HepG2 (cell line): ENCODE measurements around the gene DPY30. TPM values are rescaled to one million over a fixed set of nuclear protein-coding genes. Genes with fewer than 3 reads are reported as not detected.

Experiments
- ARID5B ChIP-seq: IDR thresholded peaks from 2 replicates; pipeline ENCODE4 v1.4.0; 2020; ENCODE audit warnings: mild to moderate bottlenecking, missing genetic modification reagents
- BRF2 ChIP-seq: sonication (generic); formaldehyde crosslinking; IDR thresholded peaks from 2 replicates; pipeline ENCODE4 v1.8.1; 2022; ENCODE audit warnings: mild to moderate bottlenecking, missing genetic modification reagents
- CEBPB ChIP-seq: IDR thresholded peaks from 2 replicates; pipeline ENCODE4 v1.6.1; 2011; ENCODE audit warnings: low read depth, low read length, improper control_type of control experiment, borderline replicate concordance
- CREB1 ChIP-seq, 2 experiments: fragments of 450-650 bp in 1 of 2; IDR thresholded peaks; 2 replicates each; pipeline ENCODE4 v1.6.1; 2016 to 2017; ENCODE audit warnings: control low read depth in 1 of 2, mild to moderate bottlenecking in 1 of 2, missing compliant biosample characterization in 1 of 2, missing genetic modification characterization in 1 of 2
- FOXP4 ChIP-seq: sonication (generic); formaldehyde crosslinking; IDR thresholded peaks from 2 replicates; pipeline ENCODE4 v1.4.0; 2020; ENCODE audit warnings: missing genetic modification reagents
- MBNL3 ChIP-seq: fragments of 250-450 bp; sonication (Bioruptor Pico); conservative IDR thresholded peaks from 2 replicates; pipeline ENCODE4 v1.8.0; 2022; ENCODE audit warnings: mild to moderate bottlenecking, inconsistent platforms
- MIER3 ChIP-seq: IDR thresholded peaks from 2 replicates; pipeline ENCODE4 v1.6.1; 2016; ENCODE audit warnings: missing compliant biosample characterization, borderline replicate concordance
- NR2F6 ChIP-seq, 2 experiments: IDR thresholded peaks; 2 replicates each; pipeline ENCODE4 v1.6.1; 2016; ENCODE audit warnings: antibody characterized with exemption in 1 of 2, mild to moderate bottlenecking in 1 of 2
- RARA ChIP-seq: IDR thresholded peaks from 2 replicates; pipeline ENCODE4 v1.6.1; 2016; ENCODE audit warnings: missing genetic modification reagents, missing compliant biosample characterization
- RNF2 ChIP-seq: fragments of 450-650 bp; conservative IDR thresholded peaks from 2 replicates; pipeline ENCODE4 v1.6.1; 2016; ENCODE audit warnings: low read depth
- SOX13 ChIP-seq, 3 experiments: fragments of 450-650 bp in 1 of 3; sonication (generic) in 1 of 3; formaldehyde crosslinking in 1 of 3; IDR thresholded peaks in 2 of 3; conservative IDR thresholded peaks in 1 of 3; 2 replicates each; pipeline versions ENCODE4 v1.5.0 to v1.6.1; 2016 to 2020; ENCODE audit warnings: antibody characterized with exemption in 1 of 3, mild to moderate bottlenecking in 1 of 3, missing compliant biosample characterization in 1 of 3, missing genetic modification reagents in 1 of 3, moderate library complexity in 1 of 3
- SOX6 ChIP-seq, 2 experiments: fragments of 450-650 bp in 1 of 2; sonication (generic) in 1 of 2; formaldehyde crosslinking in 1 of 2; IDR thresholded peaks; 2 replicates each; pipeline versions ENCODE4 v1.4.0 to v1.6.1; 2017 to 2020; ENCODE audit warnings: antibody characterized with exemption in 1 of 2, mild to moderate bottlenecking in 1 of 2, missing genetic modification reagents in 1 of 2
- TAF1 ChIP-seq: sonication (generic); formaldehyde crosslinking; IDR thresholded peaks from 2 replicates; pipeline ENCODE4 v1.4.0; 2020; ENCODE audit warnings: missing genetic modification reagents
- ZBTB20 ChIP-seq: sonication (generic); formaldehyde crosslinking; IDR thresholded peaks from 2 replicates; pipeline ENCODE4 v1.8.1; 2023; ENCODE audit warnings: missing genetic modification reagents, low read depth, mild to moderate bottlenecking, borderline replicate concordance
- ZBTB43 ChIP-seq: sonication (generic); formaldehyde crosslinking; conservative IDR thresholded peaks from 2 replicates; pipeline ENCODE4 v1.4.0; 2020; ENCODE audit warnings: missing genetic modification reagents
- ZFP36L2 ChIP-seq: sonication (generic); formaldehyde crosslinking; IDR thresholded peaks from 2 replicates; pipeline ENCODE4 v1.4.0; 2020; ENCODE audit warnings: missing genetic modification reagents
- ZMYM4 ChIP-seq: sonication (generic); formaldehyde crosslinking; IDR thresholded peaks from 2 replicates; pipeline ENCODE4 v1.8.1; 2023; ENCODE audit warnings: mild to moderate bottlenecking, missing genetic modification reagents
- ZNF451 ChIP-seq: sonication (generic); formaldehyde crosslinking; IDR thresholded peaks from 2 replicates; pipeline ENCODE4 v1.5.0; 2020; ENCODE audit warnings: mild to moderate bottlenecking, missing genetic modification reagents
- ZNF605 ChIP-seq: sonication (generic); formaldehyde crosslinking; IDR thresholded peaks from 2 replicates; pipeline ENCODE4 v1.8.0; 2022; ENCODE audit warnings: mild to moderate bottlenecking, missing genetic modification reagents
- ZNF709 ChIP-seq: sonication (generic); formaldehyde crosslinking; IDR thresholded peaks from 2 replicates; pipeline ENCODE4 v1.5.0; 2020; ENCODE audit warnings: mild to moderate bottlenecking, missing genetic modification reagents
- ZNF749 ChIP-seq: sonication (generic); formaldehyde crosslinking; IDR thresholded peaks from 2 replicates; pipeline ENCODE4 v1.8.0; 2022; ENCODE audit warnings: mild to moderate bottlenecking, missing genetic modification reagents, moderate library complexity, borderline replicate concordance
- ZSCAN9 ChIP-seq: IDR thresholded peaks from 2 replicates; pipeline ENCODE4 v1.6.1; 2016; ENCODE audit warnings: borderline replicate concordance
- polyA plus RNA-seq, 8 experiments: library from polyadenylated mRNA; depleted of rRNA in 3 of 8; stranded (reverse) in 7 of 8; unstranded in 1 of 8; fragments of >200 nt; fragmentation: Illumina TruSeq in 4 of 8; extraction: Trizol in 4 of 8; gene quantifications; 2 replicates each; pipeline versions ENCODE4 v1.2.1 to v1.2.3, GENCODE V29; 2011 to 2016; ENCODE audit warnings: low read depth in 4 of 8, missing spikeins in 1 of 8, mixed read lengths in 1 of 8; ENCODE audit not compliant: insufficient read depth in 1 of 8
- total RNA-seq, 5 experiments: library from RNA; depleted of rRNA; stranded (reverse); fragments of >200 nt; fragmentation: Illumina TruSeq; extraction: Trizol; gene quantifications; 2 replicates each; pipeline ENCODE4 v1.2.3, GENCODE V29; 2016; ENCODE audit warnings: low read depth in 1 of 5

Gene DPY30
- total and polyA plus RNA-seq, 2 of the 13 experiments (the other 11 are each of a cell fraction or from before 2014, with no cell fraction given) = 98.1 to 118 TPM

- peak; percentile 65 for TF ChIP-seq ARID5B (CRISPR knock-in tag)
- no peak for TF ChIP-seq CREB1 (IDR thresholded peaks at IDR 0.05)
- TF ChIP-seq CREB1 (CRISPR knock-in tag; IDR thresholded peaks at IDR 0.05) = 0 out of 2 replicates have a peak, but pooled peaks have one; percentile 14
- 0 out of 2 replicates have a peak, but pooled peaks have one; percentile 30 for TF ChIP-seq ZNF605 (CRISPR knock-in tag)
- no peak for TF ChIP-seq ZFP36L2 (CRISPR knock-in tag)
- no peak for TF ChIP-seq ZNF749 (CRISPR knock-in tag)
- peak; percentile 64 for TF ChIP-seq FOXP4
- no peak for TF ChIP-seq SOX6 (IDR thresholded peaks at IDR 0.05)
- peak; percentile 89 for TF ChIP-seq SOX6 (CRISPR knock-in tag; IDR thresholded peaks at IDR 0.05)
- no peak for TF ChIP-seq ZNF451 (CRISPR knock-in tag)
- 0 out of 2 replicates have a peak, but pooled peaks have one; percentile 6 for TF ChIP-seq RARA (CRISPR knock-in tag)
- no peak for TF ChIP-seq ZBTB43 (CRISPR knock-in tag)
- peak; percentile 73; the same call in 1 of the 2 replicates for TF ChIP-seq CEBPB
- TF ChIP-seq MIER3 (CRISPR knock-in tag) = no peak
- TF ChIP-seq ZNF709 = no peak
- no peak for TF ChIP-seq MBNL3
- no peak for TF ChIP-seq TAF1 (CRISPR knock-in tag)
- TF ChIP-seq SOX13 (IDR thresholded peaks at IDR 0.05) = peak; percentile 42; the same call in 1 of the 2 replicates
- peak in 1 of 2 experiments; percentile 85; a peak in 2 of 4 replicates for TF ChIP-seq SOX13 (CRISPR knock-in tag; conservative IDR thresholded peaks at IDR 0.05 in 1 of 2, IDR thresholded peaks at IDR 0.05 in 1 of 2)
- no peak for TF ChIP-seq ZSCAN9 (CRISPR knock-in tag)
- TF ChIP-seq BRF2 (CRISPR knock-in tag) = no peak
- 0 out of 2 replicates have a peak, but pooled peaks have one; percentile 29 for TF ChIP-seq NR2F6 (IDR thresholded peaks at IDR 0.05)
- 0 out of 2 replicates have a peak, but pooled peaks have one; percentile 18 for TF ChIP-seq NR2F6 (CRISPR knock-in tag; IDR thresholded peaks at IDR 0.05)
- TF ChIP-seq ZBTB20 (CRISPR knock-in tag) = 0 out of 2 replicates have a peak, but pooled peaks have one; percentile 32
- TF ChIP-seq ZMYM4 = peak; percentile 58; the same call in 1 of the 2 replicates
- no peak for TF ChIP-seq RNF2
These were observed 52.7 kb downstream of the DPY30 start (continued) for GRCh38 chr2:31986906-31987305.
